ENCODE results near the gene NUDC.
"Not testable (repeated sequence)": the region's sequence is repeated elsewhere in the genome, so short reads cannot be mapped to it uniquely, and the experiment has no call there.

Gene NUDC

DNA sequence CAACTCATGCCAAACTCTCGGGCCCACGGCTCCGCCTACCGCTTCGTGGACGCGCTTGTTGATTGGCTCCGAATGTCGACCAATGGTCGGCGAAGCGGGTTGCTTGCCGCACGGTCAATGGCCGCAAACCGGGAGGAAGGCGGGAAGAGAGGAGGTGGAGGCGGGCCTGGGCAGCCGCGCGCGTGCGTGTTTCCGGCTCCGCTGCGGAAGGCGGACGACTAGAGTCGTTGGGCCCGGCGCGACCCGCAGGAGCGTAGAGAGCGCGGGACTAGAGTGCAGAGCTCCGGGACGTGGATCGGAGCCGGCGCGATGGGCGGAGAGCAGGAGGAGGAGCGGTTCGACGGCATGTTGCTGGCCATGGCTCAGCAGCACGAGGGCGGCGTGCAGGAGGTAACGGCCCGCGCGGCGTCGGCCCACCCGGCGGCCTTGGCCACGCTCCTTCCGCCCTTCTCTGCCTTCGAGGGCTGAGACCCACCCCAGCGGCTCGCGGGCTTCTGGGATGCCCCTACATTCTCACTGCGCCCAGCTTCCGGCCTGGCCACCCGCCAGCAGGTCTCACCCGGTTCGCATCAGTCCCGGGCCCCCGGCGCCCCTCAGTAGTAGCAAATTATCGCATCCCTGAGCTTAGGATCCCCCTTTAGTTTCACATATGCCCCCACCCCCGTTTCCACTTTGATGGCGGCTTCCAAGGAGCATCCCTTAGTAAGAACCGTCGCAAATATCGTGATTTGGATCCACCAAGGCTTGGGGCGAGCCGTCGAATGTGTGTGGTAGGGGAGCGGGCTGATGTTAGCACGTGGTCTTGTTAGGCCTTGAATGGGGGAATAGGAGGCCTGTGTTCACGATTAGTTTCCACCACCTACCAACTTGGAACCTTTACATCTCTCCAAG, at the start of gene NUDC:
Gene NUDC (plus strand): TSS at position 204 of the 891 bp plus-strand sequence. CDS start 106 bp downstream, at position 310.
- DNase-seq (ENCODE audit: extremely low spot score, insufficient read length, low read depth) (peak; percentile 95), FAIRE-seq (peak; percentile 98)

DNA sequence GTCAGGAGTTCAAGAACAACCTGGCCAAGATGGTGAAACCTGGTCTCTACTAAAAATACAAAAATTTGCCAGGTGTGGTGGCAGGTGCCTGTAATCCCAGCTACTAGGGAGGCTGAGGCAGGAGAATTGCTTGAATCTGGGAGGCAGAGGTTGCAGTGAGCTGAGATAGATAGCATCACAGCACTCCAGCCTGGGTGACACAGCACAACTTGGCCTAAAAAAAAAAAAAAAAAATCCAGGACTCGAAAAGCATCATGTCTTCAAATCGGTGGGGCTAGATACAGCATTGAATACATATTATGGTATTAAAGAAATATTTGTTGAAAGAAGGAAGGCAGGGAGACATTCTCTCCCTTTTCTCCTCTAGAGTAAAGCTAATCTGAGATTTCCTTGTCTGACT, 48.4 kb upstream of the NUDC start:
- not testable (repeated sequence) for FAIRE-seq; DNase-seq (ENCODE audit: extremely low spot score, insufficient read length, low read depth)

DNA sequence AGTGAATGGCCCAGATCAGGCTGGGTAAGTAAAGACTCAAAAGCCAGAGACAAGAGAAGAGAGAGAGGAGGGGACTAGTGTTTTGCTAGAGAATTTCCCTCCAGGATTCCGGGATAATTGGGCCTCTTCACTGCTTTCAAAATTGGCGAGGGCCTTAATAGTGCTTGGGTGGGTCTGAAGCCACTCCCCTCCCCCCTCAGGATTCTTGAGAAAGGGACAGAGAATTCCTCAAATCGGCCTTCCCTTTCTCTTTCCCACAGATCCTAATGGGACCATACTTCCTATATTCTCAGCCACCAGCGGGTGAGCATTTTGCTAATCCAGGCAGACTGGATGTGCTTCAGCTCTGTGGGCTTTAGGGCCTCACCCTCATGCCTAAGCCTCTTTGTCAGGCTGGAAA, 46.6 kb upstream of the NUDC start:
- DNase-seq (ENCODE audit: extremely low spot score, insufficient read length, low read depth) = no peak
- no peak for FAIRE-seq

DNA sequence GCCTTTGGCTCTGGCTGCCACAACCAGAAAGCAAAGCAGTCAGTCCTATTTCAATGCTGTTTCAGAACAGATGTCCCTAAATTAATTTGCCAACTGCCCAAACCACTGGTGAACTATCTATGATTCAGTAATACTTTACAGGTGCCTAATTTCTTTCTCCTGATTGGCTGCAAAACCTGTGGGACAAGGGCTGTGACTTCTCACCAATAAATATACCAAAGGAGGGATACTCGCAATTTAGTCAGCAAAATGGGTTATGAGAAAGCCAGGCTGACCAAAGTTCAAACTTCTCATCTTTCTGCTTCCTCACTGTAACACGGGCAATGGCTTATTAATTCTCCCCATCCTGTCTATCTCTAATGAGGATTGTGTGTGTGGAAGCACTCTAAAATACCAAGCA, 44.2 kb upstream of the NUDC start:
- DNase-seq (ENCODE audit: extremely low spot score, insufficient read length, low read depth) = no peak
- FAIRE-seq = no peak

DNA sequence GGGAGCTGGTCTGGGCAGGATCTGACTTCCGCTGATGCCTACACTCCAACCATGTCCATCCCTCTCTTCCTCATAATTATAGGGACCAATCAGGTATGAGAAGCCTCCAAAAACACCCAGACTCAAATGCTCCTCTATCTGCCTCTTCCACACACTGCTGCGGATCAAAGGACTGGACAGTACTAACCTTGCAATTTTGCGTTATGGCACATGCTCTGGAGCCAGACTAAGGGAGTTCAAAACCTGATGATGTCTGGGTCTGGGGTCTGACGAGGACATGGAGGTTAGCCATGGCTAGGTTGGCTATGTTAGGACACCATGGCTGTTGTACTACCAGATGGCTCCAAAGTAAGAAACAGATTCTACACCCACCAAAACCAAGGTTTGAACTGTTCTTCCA, 41.8 kb upstream of the NUDC start:
- no peak for DNase-seq (ENCODE audit: extremely low spot score, insufficient read length, low read depth)
- no peak for FAIRE-seq

DNA sequence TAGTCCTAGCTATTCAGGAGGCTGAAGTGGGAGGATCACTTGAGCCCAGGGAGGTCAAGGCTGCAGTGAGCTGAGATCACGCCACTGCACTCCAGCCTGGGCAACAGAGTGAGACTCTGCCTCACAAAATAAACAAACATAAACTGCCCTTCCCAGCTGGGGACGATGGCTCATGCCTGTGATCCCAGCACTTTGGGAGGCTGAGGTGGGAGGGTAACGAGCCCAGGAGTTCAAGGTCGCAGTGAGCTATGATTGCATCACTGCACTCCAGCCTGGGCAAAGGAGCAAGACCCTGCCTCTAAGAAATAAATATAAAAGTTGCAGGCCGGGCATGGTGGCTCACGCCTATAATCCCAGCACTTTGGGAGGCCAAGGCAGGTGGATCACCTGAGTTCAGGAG, 39.9 kb upstream of the NUDC start:
- FAIRE-seq; DNase-seq (ENCODE audit: extremely low spot score, insufficient read length, low read depth): not testable (repeated sequence)

DNA sequence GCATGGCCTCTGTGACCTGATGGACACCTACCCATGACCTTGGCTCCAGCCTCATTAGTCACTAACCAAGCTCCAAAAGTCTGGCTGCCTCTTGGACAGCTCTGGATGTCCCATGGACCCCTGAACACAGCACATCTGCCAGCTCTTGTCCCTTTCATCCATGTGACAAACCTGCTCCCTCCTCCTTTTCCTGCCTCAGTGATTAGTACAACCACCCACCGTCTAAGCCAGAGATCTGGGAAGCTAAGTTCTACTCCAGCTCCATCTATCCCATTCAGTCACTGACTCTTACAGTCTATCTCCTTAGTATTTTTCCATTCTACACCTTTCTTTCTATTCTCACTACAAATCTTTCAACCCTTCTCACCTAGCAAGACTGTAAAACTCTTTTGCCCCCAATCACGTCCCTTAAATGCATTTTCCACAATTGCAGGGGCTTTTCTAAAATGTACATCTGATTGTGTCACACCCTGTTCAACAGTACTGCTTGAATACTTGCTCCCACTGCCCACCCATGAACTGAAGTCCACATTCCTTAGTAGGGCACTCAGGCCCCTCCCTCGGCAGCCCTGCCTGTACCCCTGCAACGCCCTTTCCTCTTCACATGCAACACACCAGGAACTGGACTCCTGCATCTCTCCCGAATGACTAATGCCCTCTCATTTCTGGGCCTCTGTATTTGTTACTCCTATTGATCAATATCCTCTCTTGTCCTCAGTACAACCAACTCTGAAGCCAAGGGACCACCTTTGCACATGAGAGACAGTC, 38.7 kb upstream of the NUDC start:
- DNase-seq (ENCODE audit: extremely low spot score, insufficient read length, low read depth) (no peak), FAIRE-seq (no peak)

DNA sequence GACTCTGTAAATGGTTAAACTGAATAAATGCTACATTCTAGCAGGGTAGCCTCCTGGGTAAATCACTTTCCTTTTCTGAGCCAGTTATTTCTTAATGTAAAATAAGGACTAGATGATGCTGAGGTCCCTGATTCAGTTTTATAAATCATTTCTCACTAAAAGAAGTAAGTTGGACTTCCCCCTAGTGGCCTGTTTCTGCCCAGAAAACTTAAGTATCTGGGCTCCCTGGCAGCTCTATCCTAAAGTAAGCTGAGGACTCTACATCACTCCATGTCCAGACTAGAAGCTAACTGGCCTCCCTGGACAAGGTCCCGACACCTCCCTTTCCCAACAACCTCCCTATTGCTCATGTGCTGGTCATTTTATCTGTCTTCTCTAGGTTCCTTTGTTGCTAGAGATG, 34.4 kb upstream of the NUDC start:
- no peak for DNase-seq (ENCODE audit: extremely low spot score, insufficient read length, low read depth)
- FAIRE-seq = no peak

DNA sequence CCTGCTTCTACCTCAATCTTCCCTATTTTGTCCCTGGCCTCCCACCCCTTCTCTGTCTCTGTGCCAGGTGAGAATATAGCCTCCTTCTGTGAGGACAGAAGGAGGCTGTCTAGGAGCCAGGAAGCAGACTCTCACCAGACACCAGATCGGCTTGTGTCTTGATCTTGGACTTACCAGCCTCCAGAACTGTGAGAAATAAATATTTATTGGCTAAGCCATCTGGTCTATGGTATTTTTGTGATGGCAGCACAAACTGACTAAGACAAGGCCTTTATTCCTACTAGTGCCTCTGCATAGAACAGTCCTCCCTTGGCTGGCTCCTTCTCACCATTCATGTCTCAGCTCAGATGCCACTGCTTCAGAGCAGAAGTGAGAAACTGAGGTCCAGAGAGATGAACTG, 33.3 kb upstream of the NUDC start:
- FAIRE-seq = no peak

DNA sequence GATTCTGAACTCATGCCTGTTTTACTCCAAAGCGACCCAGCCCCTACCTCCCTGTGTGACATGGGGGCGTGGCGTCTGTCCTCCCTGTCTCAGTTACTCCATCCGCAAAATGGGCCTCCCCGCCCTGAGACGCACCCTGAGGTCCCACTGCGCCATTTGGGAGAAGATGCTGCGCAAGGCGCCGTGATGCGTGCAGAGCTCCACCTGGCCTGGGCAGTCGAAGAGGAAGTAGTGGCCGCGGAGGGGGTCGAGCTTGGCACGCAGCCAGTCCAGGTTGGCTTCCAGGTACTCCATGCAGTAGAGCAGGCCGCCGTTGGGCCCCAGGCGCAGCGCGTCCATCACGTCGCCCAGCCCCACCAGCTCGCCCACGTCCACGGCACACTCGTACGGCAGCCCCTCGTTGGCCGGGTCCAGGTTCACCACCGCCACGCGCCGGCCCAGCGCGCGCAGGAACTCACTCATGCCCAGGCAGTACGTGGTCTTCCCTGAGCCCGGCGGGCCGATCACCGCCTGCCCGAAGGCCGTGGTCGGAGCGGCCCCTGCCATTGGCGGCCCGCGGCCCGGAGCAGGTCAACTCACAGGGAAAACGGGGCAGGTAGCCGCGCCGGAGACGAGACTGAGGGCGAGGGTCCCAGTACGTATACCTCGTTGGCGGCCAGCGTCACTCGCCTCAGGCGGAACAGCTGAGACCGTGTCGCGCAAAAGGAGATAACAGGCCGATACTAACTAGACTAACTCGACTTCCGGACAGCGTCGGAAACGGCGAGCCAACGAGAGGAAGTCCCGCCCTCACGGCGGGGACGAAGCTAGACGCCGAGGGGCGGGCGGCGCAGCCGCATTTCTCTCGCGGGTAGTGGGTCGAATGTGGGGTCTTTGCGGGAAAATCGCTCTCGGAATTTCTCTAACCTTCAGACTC, 31.7 kb upstream of the NUDC start, which contains the start of gene GPN2:
Gene GPN2 (minus strand): TSS at position 733 of the 916 bp plus-strand sequence. CDS start 187 bp downstream, at position 546.
- peak; percentile 92 for DNase-seq (ENCODE audit: extremely low spot score, insufficient read length, low read depth)
- peak; percentile 91 for FAIRE-seq

More for the DNA sequence above, 33.3 kb upstream of the NUDC start:
- no peak for DNase-seq (ENCODE audit: extremely low spot score, insufficient read length, low read depth)

DNA sequence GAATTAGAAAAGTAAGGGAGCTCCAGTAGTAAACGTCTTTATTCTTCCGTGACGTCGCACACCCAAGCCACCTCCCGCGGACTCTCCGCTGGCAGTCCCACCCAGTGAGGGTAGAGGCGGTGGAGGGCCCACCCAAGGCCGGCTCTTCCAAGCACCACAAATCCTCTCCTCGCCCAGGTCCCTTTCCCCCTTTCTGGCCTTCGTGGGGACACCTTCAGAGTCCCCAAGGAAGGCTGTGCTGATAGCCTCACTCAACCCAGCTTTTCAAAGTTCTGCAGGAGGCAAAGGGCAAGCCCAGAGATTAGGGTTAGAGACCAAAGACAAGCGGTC, 31.1 kb upstream of the NUDC start:
- DNase-seq (ENCODE audit: extremely low spot score, insufficient read length, low read depth) (no peak), FAIRE-seq (no peak)

DNA sequence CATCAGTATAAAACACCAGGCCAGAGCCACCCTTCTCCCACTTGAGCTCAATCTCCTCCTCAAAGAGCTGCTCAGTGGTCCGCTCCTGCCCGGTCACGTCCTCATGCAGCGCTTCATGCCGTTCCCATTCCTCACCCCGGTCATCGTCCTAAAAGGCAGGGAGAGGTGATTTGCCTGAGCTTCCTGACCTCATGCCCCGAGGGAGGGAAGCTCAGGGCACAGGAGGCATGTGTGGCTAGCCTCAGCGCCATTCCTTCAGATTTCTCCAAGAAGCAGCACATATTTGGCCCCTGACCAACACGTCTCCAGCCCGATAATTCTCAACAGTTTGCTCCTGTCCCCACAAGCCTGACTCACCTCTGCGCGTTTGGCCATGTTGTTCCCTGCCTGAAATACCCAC, 27.3 kb upstream of the NUDC start:
- no peak for DNase-seq (ENCODE audit: extremely low spot score, insufficient read length, low read depth)
- FAIRE-seq = no peak

DNA sequence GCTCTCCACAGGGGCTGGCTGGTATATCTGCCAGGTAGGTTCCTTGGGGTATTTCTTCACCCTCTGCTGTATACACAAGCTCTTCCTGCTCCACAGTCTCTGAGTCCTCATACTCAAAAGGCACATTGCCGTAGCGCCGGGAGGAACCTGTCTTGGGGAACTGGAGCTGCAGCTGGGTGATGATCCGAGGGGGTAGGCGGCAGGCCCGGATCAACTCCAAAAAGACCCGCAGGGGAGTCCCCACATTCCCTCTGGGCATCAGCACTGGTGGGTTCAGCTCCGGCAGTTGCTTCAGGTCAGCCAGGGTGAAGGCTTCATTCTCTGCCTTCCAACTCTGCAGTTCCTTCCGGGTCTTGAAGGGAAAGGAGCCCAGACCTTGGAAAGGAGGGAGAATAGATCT, 24.2 kb upstream of the NUDC start:
- FAIRE-seq (no peak), DNase-seq (ENCODE audit: extremely low spot score, insufficient read length, low read depth) (no peak)

DNA sequence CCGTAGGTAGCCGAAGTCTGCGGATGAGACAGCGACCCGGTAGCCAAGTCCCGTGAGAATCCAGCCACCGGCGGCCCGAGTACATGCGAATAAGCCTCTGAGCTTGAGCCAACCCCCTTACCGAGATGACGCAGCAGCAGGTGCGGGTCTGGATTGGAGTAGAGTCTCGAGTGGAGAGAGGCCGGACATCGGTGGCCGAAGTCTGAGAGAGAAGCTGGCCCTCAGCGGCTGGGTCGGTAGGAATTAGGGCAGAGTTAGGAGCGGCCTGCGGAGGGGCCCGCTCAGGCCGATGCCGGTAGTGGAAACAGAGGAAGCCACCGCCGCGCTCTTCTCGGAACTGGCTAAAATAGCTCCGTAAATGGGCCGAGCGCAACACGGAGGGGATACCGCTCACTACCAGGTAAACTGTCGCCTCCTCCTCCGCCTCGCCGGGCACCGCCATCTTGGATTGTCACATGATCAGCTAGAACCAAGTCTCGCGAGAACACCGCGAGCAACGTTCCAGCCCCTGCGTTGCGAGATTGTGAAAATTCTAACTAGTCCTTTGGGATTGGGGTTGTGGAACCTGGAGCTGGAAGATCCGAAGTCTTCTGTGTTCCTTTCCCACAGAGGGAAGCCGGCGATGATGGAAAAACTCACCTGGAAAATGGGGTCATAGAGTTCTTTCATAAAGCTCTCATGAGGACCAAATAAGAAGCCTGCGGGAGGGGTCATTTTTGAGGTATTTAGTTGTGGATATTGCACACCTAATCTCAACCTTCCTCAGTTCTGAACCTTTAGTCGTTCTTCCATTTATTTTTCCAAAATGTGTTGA, 21.3 kb upstream of the NUDC start, which contains the start of gene GPATCH3:
Gene GPATCH3 (minus strand): TSS at position 467 of the 814 bp plus-strand sequence. CDS start 25 bp downstream, at position 442.
- peak; percentile 92 for FAIRE-seq
- peak; percentile 84 for DNase-seq (ENCODE audit: extremely low spot score, insufficient read length, low read depth)

DNA sequence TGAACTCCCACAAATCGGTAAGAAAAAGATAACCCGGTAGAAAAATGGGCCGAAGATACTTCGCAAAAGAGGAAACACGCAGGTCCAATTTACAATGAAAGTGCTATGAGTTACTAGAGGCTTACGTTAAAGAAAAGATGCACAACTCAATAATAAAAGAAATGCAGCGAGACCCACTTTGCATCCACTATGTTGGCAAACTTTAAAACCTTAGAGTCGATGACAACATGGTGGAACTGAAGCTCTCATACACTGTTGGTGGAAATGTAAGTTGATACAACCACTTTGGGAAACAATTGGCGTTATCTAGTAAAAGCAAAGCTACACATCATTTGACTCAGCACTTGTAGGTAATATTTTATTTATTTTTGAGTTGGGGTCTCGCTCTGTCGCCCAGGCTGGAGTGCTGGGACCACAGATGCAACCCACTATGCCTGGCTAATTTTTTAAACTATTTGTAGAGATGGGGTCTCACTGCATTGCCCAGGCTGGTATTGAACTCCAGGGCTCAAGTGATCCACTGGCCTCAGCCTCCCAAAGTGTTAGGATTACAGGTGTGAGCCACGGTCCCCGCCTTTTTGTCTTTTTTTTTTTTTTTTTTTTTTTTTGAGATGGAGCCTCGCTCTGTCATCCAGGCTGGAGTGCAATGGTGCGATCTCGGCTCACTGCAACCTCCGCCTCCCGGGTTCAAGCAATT, 20.6 kb upstream of the NUDC start:
- no peak for DNase-seq (ENCODE audit: extremely low spot score, insufficient read length, low read depth)
- FAIRE-seq = no peak

DNA sequence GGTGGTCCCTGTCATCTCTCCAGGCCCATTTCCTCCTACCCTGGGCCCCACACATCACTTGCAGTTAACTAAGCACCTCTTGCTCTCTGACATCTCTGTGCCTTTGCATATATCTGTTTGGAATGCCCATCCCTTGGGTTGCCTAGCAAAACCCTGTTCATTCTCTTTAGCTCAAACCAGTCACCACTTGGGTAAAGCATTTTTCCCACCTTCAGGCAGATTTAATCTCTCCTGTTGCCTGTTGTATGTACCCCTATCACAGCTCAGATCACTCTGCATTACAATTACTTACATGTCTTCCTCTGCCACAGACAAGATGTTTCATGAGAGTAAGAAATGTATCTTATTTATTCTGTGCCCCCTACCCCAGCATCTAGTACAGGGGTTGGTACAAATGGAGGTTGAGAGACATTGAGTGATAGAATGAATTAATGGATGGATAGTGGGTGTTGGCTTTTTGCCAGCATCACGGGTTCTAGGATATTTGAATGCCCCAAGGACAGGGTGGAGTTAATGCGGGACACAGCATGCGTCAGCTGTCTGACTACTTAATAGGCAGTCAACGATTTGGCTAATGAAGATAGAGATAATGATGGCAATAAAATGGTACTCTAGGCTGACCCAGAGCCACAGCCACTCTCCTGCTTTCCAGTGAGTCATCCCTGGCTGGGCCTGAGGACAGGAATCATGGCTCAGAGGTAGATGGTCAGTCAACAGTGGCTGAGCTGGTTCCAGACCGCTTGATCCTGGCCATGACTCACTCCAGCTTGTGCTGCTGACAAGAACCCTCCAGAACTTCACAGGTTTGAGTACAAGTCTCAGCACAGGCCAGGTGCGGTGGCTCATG, 14.2 kb upstream of the NUDC start:
- no peak for FAIRE-seq

DNA sequence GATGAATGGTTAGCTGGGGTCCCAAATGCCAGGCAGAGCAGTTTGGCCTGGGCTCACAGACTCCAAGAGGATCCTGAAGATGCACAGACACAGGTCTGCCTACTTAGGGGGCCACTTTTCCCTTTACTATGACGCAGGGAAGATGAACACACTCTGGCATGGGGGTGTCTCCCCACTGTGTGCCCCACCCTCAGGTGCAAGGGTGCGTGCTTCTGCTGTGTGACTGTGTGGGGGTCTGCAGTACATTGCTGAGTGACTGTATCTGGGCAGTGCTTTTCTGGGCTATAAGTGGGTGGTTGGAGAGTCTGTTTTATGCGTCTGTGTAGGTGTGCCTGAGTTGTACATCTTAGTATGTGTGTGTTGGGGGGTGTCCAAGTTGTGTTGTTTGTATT, 11.6 kb upstream of the NUDC start:
- DNase-seq (ENCODE audit: extremely low spot score, insufficient read length, low read depth) = no peak
- FAIRE-seq = no peak

More for the DNA sequence above, 14.2 kb upstream of the NUDC start:
- no peak for DNase-seq (ENCODE audit: extremely low spot score, insufficient read length, low read depth)
